ENCODE results near the gene TRIM29. TPM values are rescaled to one million over a fixed set of nuclear protein-coding genes. Genes with fewer than 3 reads are reported as not detected.

Gene TRIM29
- total and polyA plus RNA-seq, 2 of the 13 experiments (the other 11 are each of a cell fraction or from before 2014, with no cell fraction given): 0.86 TPM

DNA sequence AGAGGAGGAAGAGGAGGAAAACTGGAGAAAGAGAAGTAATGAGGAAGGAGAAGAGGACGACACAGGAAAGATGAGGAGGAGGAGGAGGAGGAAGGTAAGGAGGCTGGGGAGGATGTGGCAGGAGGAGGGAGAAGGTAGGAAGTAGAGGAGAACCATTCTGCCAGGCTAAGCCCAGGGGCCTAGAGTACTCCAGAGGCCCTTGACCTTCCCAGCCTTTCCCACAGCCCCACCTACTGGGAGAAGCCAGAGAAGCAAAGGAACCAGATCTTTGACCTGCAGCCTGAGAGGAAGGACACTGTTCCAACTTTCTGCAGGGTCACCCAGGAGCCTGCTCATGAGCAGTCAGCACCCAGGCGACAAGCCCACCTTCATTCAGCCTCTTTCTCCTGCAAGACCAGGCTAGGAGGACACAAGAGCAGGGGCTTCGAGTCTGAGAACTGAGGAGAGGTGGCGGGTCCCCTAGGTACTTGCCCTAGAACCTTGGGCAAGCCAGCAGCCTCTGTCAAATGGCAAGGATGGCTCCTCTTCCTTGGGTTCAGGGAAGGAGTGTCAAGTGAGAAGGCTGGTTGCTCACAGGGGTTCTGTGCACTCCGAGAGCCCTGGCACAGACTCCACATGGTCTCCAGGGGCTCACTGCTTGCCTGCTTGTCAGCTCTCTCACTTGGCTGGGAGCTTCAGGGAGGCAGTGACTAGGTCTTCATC lies 45.0 kb upstream of the TRIM29 start (continued):
- no peak for TF ChIP-seq BCL3 (CRISPR knock-in tag; IDR thresholded peaks at IDR 0.05)
- no peak for TF ChIP-seq SALL2 (CRISPR knock-in tag; IDR thresholded peaks at IDR 0.05)
- no peak for TF ChIP-seq HES4 (CRISPR knock-in tag; IDR thresholded peaks at IDR 0.05; ENCODE audit: borderline replicate concordance)
- no peak for TF ChIP-seq MXD4 (CRISPR knock-in tag; IDR thresholded peaks at IDR 0.05)
- 0 out of 2 replicates have a peak, but pooled peaks have one; percentile 32 for TF ChIP-seq ZNF512 (CRISPR knock-in tag; IDR thresholded peaks at IDR 0.05)
- TF ChIP-seq KAT8 (CRISPR knock-in tag; IDR thresholded peaks at IDR 0.05): 0 out of 2 replicates have a peak, but pooled peaks have one; percentile 19
- TF ChIP-seq ZBTB26 (CRISPR knock-in tag; IDR thresholded peaks at IDR 0.05; ENCODE audit: borderline replicate concordance): no peak
- TF ChIP-seq ZBTB38 (CRISPR knock-in tag; IDR thresholded peaks at IDR 0.05): peak; percentile 63; the same call in 1 of the 2 replicates
- 0 out of 2 replicates have a peak, but pooled peaks have one; percentile 32 for TF ChIP-seq SOX5 (CRISPR knock-in tag; IDR thresholded peaks at IDR 0.05; ENCODE audit: borderline replicate concordance)
- no peak for TF ChIP-seq ZKSCAN5 (CRISPR knock-in tag; IDR thresholded peaks at IDR 0.05)
- TF ChIP-seq MZF1 (CRISPR knock-in tag; IDR thresholded peaks at IDR 0.05; ENCODE audit: borderline replicate concordance): no peak
- TF ChIP-seq, protein P1, sequence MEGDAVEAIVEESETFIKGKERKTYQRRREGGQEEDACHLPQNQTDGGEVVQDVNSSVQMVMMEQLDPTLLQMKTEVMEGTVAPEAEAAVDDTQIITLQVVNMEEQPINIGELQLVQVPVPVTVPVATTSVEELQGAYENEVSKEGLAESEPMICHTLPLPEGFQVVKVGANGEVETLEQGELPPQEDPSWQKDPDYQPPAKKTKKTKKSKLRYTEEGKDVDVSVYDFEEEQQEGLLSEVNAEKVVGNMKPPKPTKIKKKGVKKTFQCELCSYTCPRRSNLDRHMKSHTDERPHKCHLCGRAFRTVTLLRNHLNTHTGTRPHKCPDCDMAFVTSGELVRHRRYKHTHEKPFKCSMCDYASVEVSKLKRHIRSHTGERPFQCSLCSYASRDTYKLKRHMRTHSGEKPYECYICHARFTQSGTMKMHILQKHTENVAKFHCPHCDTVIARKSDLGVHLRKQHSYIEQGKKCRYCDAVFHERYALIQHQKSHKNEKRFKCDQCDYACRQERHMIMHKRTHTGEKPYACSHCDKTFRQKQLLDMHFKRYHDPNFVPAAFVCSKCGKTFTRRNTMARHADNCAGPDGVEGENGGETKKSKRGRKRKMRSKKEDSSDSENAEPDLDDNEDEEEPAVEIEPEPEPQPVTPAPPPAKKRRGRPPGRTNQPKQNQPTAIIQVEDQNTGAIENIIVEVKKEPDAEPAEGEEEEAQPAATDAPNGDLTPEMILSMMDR (CRISPR knock-in tag; IDR thresholded peaks at IDR 0.05): peak; percentile 89
- TF ChIP-seq ARNTL (CRISPR knock-in tag; IDR thresholded peaks at IDR 0.05): 0 out of 2 replicates have a peak, but pooled peaks have one; percentile 39
- no peak for TF ChIP-seq SMAD1 (CRISPR knock-in tag; IDR thresholded peaks at IDR 0.05; ENCODE audit: borderline replicate concordance, low read depth)
- TF ChIP-seq RXRB (CRISPR knock-in tag; IDR thresholded peaks at IDR 0.05; ENCODE audit: borderline replicate concordance): peak; percentile 61; the same call in 1 of the 2 replicates
- TF ChIP-seq GLI4 (CRISPR knock-in tag; IDR thresholded peaks at IDR 0.05; ENCODE audit: borderline replicate concordance): peak; percentile 38; the same call in 1 of the 2 replicates
- TF ChIP-seq RARA (CRISPR knock-in tag; IDR thresholded peaks at IDR 0.05): peak; percentile 56
- TF ChIP-seq ZNF121 (CRISPR knock-in tag; IDR thresholded peaks at IDR 0.05): no peak
- no peak for TF ChIP-seq RBM39 (IDR thresholded peaks at IDR 0.05; ENCODE audit: low read depth, low read length, poor library complexity, severe bottlenecking)
- TF ChIP-seq THRA (CRISPR knock-in tag; IDR thresholded peaks at IDR 0.05; ENCODE audit: borderline replicate concordance): peak; percentile 63; the same call in 1 of the 2 replicates

Measured in HepG2 (cell line).